Left ventricle myocardium inferior (tissue), 1 donor: ENCODE data around the gene TMEM132A. TPM values are rescaled to one million over a fixed set of nuclear protein-coding genes. Genes with fewer than 3 reads are reported as not detected.

Experiments used
- DNase-seq: peaks from one replicate; pipeline ENCODE4 v3.0.0-alpha.2; 2020
- H3K27ac ChIP-seq: fragments of 200-600 bp; replicated peaks from 2 replicates; pipeline ENCODE4 v1.8.0; 2021
- H3K27me3 ChIP-seq: fragments of 200-600 bp; 2 replicates; pipeline ENCODE4 v1.8.0; 2021; ENCODE audit warnings: low read depth
- H3K36me3 ChIP-seq: fragments of 200-600 bp; 2 replicates; pipeline ENCODE4 v1.8.0; 2021
- H3K4me1 ChIP-seq: fragments of 200-600 bp; 2 replicates; pipeline ENCODE4 v1.8.0; 2021
- H3K4me3 ChIP-seq: fragments of 200-600 bp; 2 replicates; pipeline ENCODE4 v1.8.0; 2021; ENCODE audit warnings: mild to moderate bottlenecking, moderate library complexity
- H3K9me3 ChIP-seq: fragments of 200-600 bp; replicated peaks from 2 replicates; pipeline ENCODE4 v1.8.0; 2021
- CTCF ChIP-seq: fragments of 200-600 bp; IDR thresholded peaks from 2 replicates; pipeline ENCODE4 v1.8.0; 2021; ENCODE audit warnings: antibody characterized with exemption, mild to moderate bottlenecking, borderline replicate concordance
- intact Hi-C: fragments of 100-400 bp; cut with micrococcal nuclease; formaldehyde crosslinking; loops from one replicate; pipeline ENCODE4 v1.11.0; 2022
- total RNA-seq: library from RNA; stranded (reverse); fragmentation: NEBNext Ultra II Directional; extraction: Animal tissue kit (Norgen Biotek cat#: 25700); gene quantifications from one replicate; pipeline ENCODE4 v1.2.1, GENCODE V29; 2021
- donor health status: DM: no; HTN: yes; CAD: no; lungs with severe emphysema.

Gene TMEM132A
- total RNA-seq, 1 donor from 2014 or later, result 6.4 TPM

GRCh38 chr11:60982184-60982583, 57.9 kb downstream of the TMEM132A start:
- Histone ChIP-seq H3K36me3 (no peaks in the 10 kb centered on the region), H3K4me3 (no peak overlapping the region), H3K4me1 (no peaks in the 10 kb centered on the region), H3K27ac (no peak overlapping the region), H3K9me3 (no peaks in the 10 kb centered on the region), H3K27me3 (peaks cover 24% of the 10 kb centered on the region)
- TF ChIP-seq CTCF, result no peak
- intact Hi-C loops, result no loop called here
- no peak for DNase-seq

GRCh38 chr11:60984149-60984548, 59.9 kb downstream of the TMEM132A start:
- Histone ChIP-seq H3K36me3 (no peaks in the 10 kb centered on the region), H3K9me3 (no peaks in the 10 kb centered on the region), H3K4me1 (no peaks in the 10 kb centered on the region), H3K27ac (no peak overlapping the region), H3K27me3 (peaks cover 35% of the 10 kb centered on the region), H3K4me3 (no peak overlapping the region)
- intact Hi-C loops, result no loop called here
- no peak for TF ChIP-seq CTCF
- no peak for DNase-seq

- H3K27me3 ChIP-seq, result peaks cover 35% of the 10 kb centered on the region
- no peak overlapping the region for H3K27ac ChIP-seq
- intact Hi-C loops, result no loop called here
- no peaks in the 10 kb centered on the region for H3K9me3 ChIP-seq
- no peaks in the 10 kb centered on the region for H3K36me3 ChIP-seq
- no peak for DNase-seq
- no peak for TF ChIP-seq CTCF
- H3K4me1 ChIP-seq, result no peaks in the 10 kb centered on the region
- H3K4me3 ChIP-seq, result no peak overlapping the region
Observed at GRCh38 chr11:60984636-60985035, 60.4 kb downstream of the TMEM132A start.

- Histone ChIP-seq H3K4me3 (no peak overlapping the region), H3K27ac (no peak overlapping the region), H3K9me3 (no peaks in the 10 kb centered on the region), H3K27me3 (peaks cover 35% of the 10 kb centered on the region), H3K4me1 (no peaks in the 10 kb centered on the region), H3K36me3 (no peaks in the 10 kb centered on the region)
- no peak for TF ChIP-seq CTCF
- no peak for DNase-seq
- intact Hi-C loops, result no loop called here
Observed at GRCh38 chr11:60985501-60985900, 61.2 kb downstream of the TMEM132A start.

- no peaks in the 10 kb centered on the region for H3K36me3 ChIP-seq
- peaks cover 32% of the 10 kb centered on the region for H3K27me3 ChIP-seq
- intact Hi-C loops, result no loop called here
- no peak for DNase-seq
- H3K9me3 ChIP-seq, result no peaks in the 10 kb centered on the region
- H3K4me1 ChIP-seq, result no peaks in the 10 kb centered on the region
- no peak overlapping the region for H3K27ac ChIP-seq
- H3K4me3 ChIP-seq, result no peak overlapping the region
- TF ChIP-seq CTCF, result no peak
Observed at GRCh38 chr11:60985991-60986915, 62.0 kb downstream of the TMEM132A start.

Other genes with a start within 250 kb of the TMEM132A start
- gene MS4A8, start 224.8 kb upstream of the TMEM132A start, total RNA-seq, result not detected
- gene MS4A18, start 199.7 kb upstream of the TMEM132A start, total RNA-seq, result not detected
- not detected for gene MS4A15, start 167.6 kb upstream of the TMEM132A start, total RNA-seq
- not detected for gene MS4A10, start 139.1 kb upstream of the TMEM132A start, total RNA-seq
- gene CCDC86, start 82.3 kb upstream of the TMEM132A start, total RNA-seq, result 9.3 TPM
- gene PTGDR2, start 68.5 kb upstream of the TMEM132A start, total RNA-seq, result 2.3 TPM
- gene ZP1, start 56.9 kb upstream of the TMEM132A start, total RNA-seq, result not detected
- 36.5 TPM for gene PRPF19, start 17.9 kb upstream of the TMEM132A start, total RNA-seq
- 86.7 TPM for gene TMEM109, start 10.3 kb upstream of the TMEM132A start, total RNA-seq
- gene SLC15A3, start 27.7 kb downstream of the TMEM132A start, total RNA-seq, result 15.4 TPM
- 0.47 TPM for gene CD6, start 47.2 kb downstream of the TMEM132A start, total RNA-seq
- 0.30 TPM for gene CD5, start 178.0 kb downstream of the TMEM132A start, total RNA-seq
- gene VPS37C, start 237.0 kb downstream of the TMEM132A start, total RNA-seq, result 15.8 TPM